H1 (cell line): Measurements from ENCODE around the gene RUBCN. TPM values are rescaled to one million over a fixed set of nuclear protein-coding genes. Genes with fewer than 3 reads are reported as not detected.
"Not testable (repeated sequence)": the region's sequence is repeated elsewhere in the genome, so short reads cannot be mapped to it uniquely, and the experiment has no call there.

ENCODE experiments used
- CTCF ChIA-PET: fragments of 300-600 bp; sonication (Branson Sonifier 250); formaldehyde crosslinking; loops from one replicate; lab custom pipeline; 2021; ENCODE audit not compliant: partially characterized antibody; lab: Charles Lee
- POLR2A ChIA-PET: fragments of 300-600 bp; sonication (Branson Sonifier 250); formaldehyde crosslinking; loops from one replicate; lab custom pipeline; 2021; ENCODE audit warnings: inconsistent platforms; ENCODE audit not compliant: partially characterized antibody; lab: Charles Lee
- DNase-seq, 2 experiments: peaks; one replicate each; pipeline versions ENCODE4 v3.0.0 to v3.0.0-alpha.2; 2010 to 2022; ENCODE audit warnings: low spot score in 2 of 2, low read depth in 1 of 2, mixed read lengths in 1 of 2
- FAIRE-seq: peaks from 2 replicates; lab custom pipeline; 2011; peaks lifted over from hg19 to GRCh38; lab: Jason Lieb, UNC
- H2AFZ ChIP-seq: 2 replicates; pipeline ENCODE4 v1.8.1; 2012; ENCODE audit warnings: low read length, inconsistent platforms
- H2AK5ac ChIP-seq: 2 replicates; pipeline ENCODE4 v1.6.1; 2013; ENCODE audit warnings: low read depth, low read length
- H2BK120ac ChIP-seq: replicated peaks from 2 replicates; pipeline ENCODE3; 2013; ENCODE audit warnings: low read depth, low read length, inconsistent platforms
- H2BK12ac ChIP-seq: 2 replicates; pipeline ENCODE4 v1.6.1; 2013; ENCODE audit warnings: low read depth, low read length
- H2BK15ac ChIP-seq: 2 replicates; pipeline ENCODE4 v1.6.1; 2013; ENCODE audit warnings: low read length
- H2BK20ac ChIP-seq: 2 replicates; pipeline ENCODE4 v1.6.1; 2013; ENCODE audit warnings: low read length
- H2BK5ac ChIP-seq: 2 replicates; pipeline ENCODE4 v1.6.1; 2013; ENCODE audit warnings: low read depth, low read length
- H3K14ac ChIP-seq: 2 replicates; pipeline ENCODE4 v1.6.1; 2013; ENCODE audit warnings: inconsistent platforms; ENCODE audit not compliant: insufficient read length
- H3K18ac ChIP-seq: 2 replicates; pipeline ENCODE4 v1.6.1; 2013; ENCODE audit warnings: low read length; ENCODE audit errors: extremely low read depth
- H3K23ac ChIP-seq: 2 replicates; pipeline ENCODE4 v1.6.1; 2013; ENCODE audit warnings: inconsistent platforms; ENCODE audit not compliant: insufficient read length
- H3K23me2 ChIP-seq: 2 replicates; pipeline ENCODE4 v1.6.1; 2013; ENCODE audit warnings: low read depth, low read length
- H3K27ac ChIP-seq: 2 replicates; pipeline ENCODE4 v1.6.1; 2011; ENCODE audit warnings: low read depth, low read length, inconsistent platforms
- H3K27me3 ChIP-seq, 4 experiments: replicated peaks in 1 of 4; 1 replicate in 1 of 4; 2 replicates in 3 of 4; pipeline versions ENCODE4 v1.6.1 to v1.8.1; 2011 to 2013; ENCODE audit warnings: low read length in 3 of 4, mild to moderate bottlenecking in 3 of 4, inconsistent platforms in 2 of 4, mixed read lengths in 2 of 4, moderate library complexity in 1 of 4; ENCODE audit not compliant: control insufficient read depth in 3 of 4, insufficient read depth in 3 of 4; ENCODE audit errors: extremely low read depth in 1 of 4
- H3K36me3 ChIP-seq, 4 experiments: 2 replicates each; pipeline versions ENCODE4 v1.6.1 to v1.8.1; 2011 to 2013; ENCODE audit warnings: mild to moderate bottlenecking in 4 of 4, low read length in 3 of 4, moderate library complexity in 2 of 4, control low read depth in 1 of 4, inconsistent platforms in 1 of 4; ENCODE audit not compliant: insufficient read depth in 4 of 4, control insufficient read depth in 2 of 4
- H3K4ac ChIP-seq: replicated peaks from 2 replicates; pipeline ENCODE3; 2013; ENCODE audit warnings: low read length, low read depth, mixed read lengths, inconsistent platforms; ENCODE audit not compliant: insufficient read length
- H3K4me1 ChIP-seq, 4 experiments: replicated peaks in 1 of 4; 1 replicate in 1 of 4; 2 replicates in 3 of 4; pipeline versions ENCODE4 v1.6.1 to v1.8.1; 2011 to 2013; ENCODE audit warnings: low read length in 3 of 4, inconsistent platforms in 2 of 4, mixed read lengths in 1 of 4; ENCODE audit not compliant: insufficient read depth in 4 of 4, control insufficient read depth in 3 of 4
- H3K4me2 ChIP-seq, 2 experiments: 2 replicates each; pipeline versions ENCODE4 v1.6.1 to v1.8.1; 2011 to 2013; ENCODE audit warnings: low read depth in 2 of 2, low read length in 2 of 2, control low read depth in 1 of 2, inconsistent platforms in 1 of 2, mild to moderate bottlenecking in 1 of 2; ENCODE audit not compliant: insufficient read depth in 1 of 2
- H3K4me3 ChIP-seq, 4 experiments: fragments of 200-600, 300-600 bp in 1 of 4; sonication (generic), shearing (Covaris generic), sonication (Bioruptor Twin) in 1 of 4; 2 replicates each; pipeline versions ENCODE4 v1.5.1 to v1.8.1; 2011 to 2016; ENCODE audit warnings: low read length in 4 of 4, low read depth in 3 of 4, control low read depth in 2 of 4, inconsistent platforms in 2 of 4, mild to moderate bottlenecking in 2 of 4, mixed read lengths in 1 of 4, moderate library complexity in 1 of 4; ENCODE audit not compliant: insufficient read depth in 2 of 4; ENCODE audit errors: extremely low read depth in 1 of 4
- H3K56ac ChIP-seq: replicated peaks from 2 replicates; pipeline ENCODE3; 2013; ENCODE audit warnings: low read depth, mild to moderate bottlenecking, mixed read lengths, low read length, inconsistent platforms; ENCODE audit not compliant: insufficient read length
- H3K79me1 ChIP-seq: 2 replicates; pipeline ENCODE4 v1.6.1; 2013; ENCODE audit warnings: low read depth, low read length, control low read depth
- H3K79me2 ChIP-seq, 2 experiments: 2 replicates each; pipeline versions ENCODE4 v1.6.1 to v1.8.1; 2012 to 2013; ENCODE audit warnings: low read length in 2 of 2, mild to moderate bottlenecking in 2 of 2, inconsistent platforms in 1 of 2; ENCODE audit not compliant: insufficient read depth in 2 of 2, control insufficient read depth in 1 of 2
- H3K9ac ChIP-seq, 4 experiments: replicated peaks in 1 of 4; 1 replicate in 1 of 4; 2 replicates in 3 of 4; pipeline versions ENCODE4 v1.6.1 to v1.8.1; 2011 to 2013; ENCODE audit warnings: low read depth in 3 of 4, low read length in 3 of 4, control low read depth in 2 of 4, mild to moderate bottlenecking in 2 of 4, moderate library complexity in 2 of 4, inconsistent platforms in 1 of 4; ENCODE audit errors: extremely low read depth in 1 of 4
- H3K9me3 ChIP-seq, 2 experiments: 2 replicates each; pipeline versions ENCODE4 v1.6.1 to v1.8.1; 2012 to 2013; ENCODE audit warnings: mild to moderate bottlenecking in 2 of 2, moderate library complexity in 2 of 2, control low read depth in 1 of 2, inconsistent platforms in 1 of 2, low read depth in 1 of 2, low read length in 1 of 2, mixed read lengths in 1 of 2; ENCODE audit not compliant: insufficient read depth in 2 of 2
- H4K20me1 ChIP-seq, 2 experiments: replicated peaks in 1 of 2; 2 replicates each; pipeline versions ENCODE3 to v1.8.1; 2011 to 2013; ENCODE audit warnings: inconsistent platforms in 2 of 2, low read length in 2 of 2, mild to moderate bottlenecking in 1 of 2; ENCODE audit not compliant: insufficient read depth in 2 of 2, control insufficient read depth in 1 of 2
- H4K5ac ChIP-seq: 2 replicates; pipeline ENCODE4 v1.6.1; 2013; ENCODE audit warnings: low read length, low read depth, mixed read lengths, inconsistent platforms; ENCODE audit not compliant: insufficient read length
- H4K8ac ChIP-seq: 2 replicates; pipeline ENCODE4 v1.8.0; 2013; ENCODE audit warnings: mild to moderate bottlenecking, moderate library complexity, low read length, inconsistent platforms; ENCODE audit not compliant: insufficient read depth; ENCODE audit errors: extremely low read depth
- H4K91ac ChIP-seq: replicated peaks from 2 replicates; pipeline ENCODE3; 2013; ENCODE audit warnings: low read length, mixed read lengths, inconsistent platforms; ENCODE audit not compliant: insufficient read length
- WGBS, 2 experiments: shearing (Covaris generic) in 1 of 2; methylation state at CpG; one replicate each; pipeline versions ENCODE4 v1.1.6 to v1.1.7; 2013 to 2015; ENCODE audit warnings: low lambda C conversion rate in 2 of 2, mixed read lengths in 2 of 2, inconsistent platforms in 1 of 2, low coverage in 1 of 2, missing lambda C conversion rate in 1 of 2; ENCODE audit not compliant: insufficient replicate concordance in 2 of 2, insufficient coverage in 1 of 2, insufficient read length in 1 of 2; ENCODE audit errors: extremely low coverage in 1 of 2, missing lambda C conversion rate in 1 of 2; 5-methylcytosine and 5-hydroxymethylcytosine counted together
- polyA plus RNA-seq, 7 experiments: library from polyadenylated mRNA; depleted of rRNA in 3 of 7; stranded (reverse) in 5 of 7; unstranded in 2 of 7; fragments of >200 nt in 5 of 7; fragments of 200-250 nt in 2 of 7; gene quantifications; 1 replicate in 5 of 7; 2 replicates in 1 of 7; 4 replicates in 1 of 7; pipeline versions ENCODE4 v1.2.1 to v1.2.3, GENCODE V29; 2011 to 2013; ENCODE audit warnings: missing spikeins in 2 of 7, mixed read lengths in 2 of 7
- total RNA-seq: library from RNA; stranded (reverse); fragmentation: NEBNext Ultra II Directional; extraction: Animal tissue kit (Norgen Biotek cat#: 25700); gene quantifications from 2 replicates; pipeline ENCODE4 v1.2.1, GENCODE V29; 2021

RUBCN gene
- total and polyA plus RNA-seq, 2 of the 8 experiments (the other 6 are each of a cell fraction or from before 2014, with no cell fraction given), result 9.3 to 21.9 TPM

DNA sequence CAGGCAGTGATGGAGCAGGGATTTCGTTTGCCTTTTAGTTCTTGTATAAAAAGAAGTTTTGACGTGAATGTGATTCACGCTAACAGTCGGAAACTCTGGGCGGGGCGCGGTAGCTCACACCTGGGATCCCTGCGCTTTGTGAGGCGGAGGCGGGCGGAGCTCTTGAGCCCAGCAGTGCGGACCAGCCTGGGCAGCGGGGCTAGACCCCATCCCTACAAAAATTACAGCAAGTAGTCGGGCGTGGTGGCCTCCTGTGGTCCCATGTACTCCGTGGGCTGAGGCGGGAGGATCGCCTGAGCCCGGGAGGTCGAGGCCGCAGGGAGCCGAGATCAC is 81.7 kb downstream of the RUBCN start:
- H3K79me2 ChIP-seq, H2AK5ac ChIP-seq, H3K4me3 ChIP-seq, H3K9ac ChIP-seq, H2BK15ac ChIP-seq, POLR2A ChIA-PET, H3K23ac ChIP-seq, H3K4ac ChIP-seq, H4K8ac ChIP-seq, H2AFZ ChIP-seq, H2BK12ac ChIP-seq, FAIRE-seq, H3K9me3 ChIP-seq, H3K56ac ChIP-seq, H3K4me2 ChIP-seq, H3K4me1 ChIP-seq, H4K91ac ChIP-seq, H2BK5ac ChIP-seq, H4K5ac ChIP-seq, H3K27ac ChIP-seq, H2BK120ac ChIP-seq, H3K14ac ChIP-seq, CTCF ChIA-PET, DNase-seq, H2BK20ac ChIP-seq, H3K27me3 ChIP-seq, H3K36me3 ChIP-seq, H3K23me2 ChIP-seq, H4K20me1 ChIP-seq, H3K79me1 ChIP-seq, H3K18ac ChIP-seq: not testable (repeated sequence)
- no CpG with 5 or more reads among the region's 22 CpGs for WGBS, 2 experiments
